ENCODE data around the gene YY1. TPM values are rescaled to one million over a fixed set of nuclear protein-coding genes. Genes with fewer than 3 reads are reported as not detected.
"Not testable (repeated sequence)": the region's sequence is repeated elsewhere in the genome, so short reads cannot be mapped to it uniquely, and the experiment has no call there.

Gene YY1
- total RNA-seq, 6 experiments from 2014 or later = 24.4 to 52.5 (median 36.1) TPM

DNA sequence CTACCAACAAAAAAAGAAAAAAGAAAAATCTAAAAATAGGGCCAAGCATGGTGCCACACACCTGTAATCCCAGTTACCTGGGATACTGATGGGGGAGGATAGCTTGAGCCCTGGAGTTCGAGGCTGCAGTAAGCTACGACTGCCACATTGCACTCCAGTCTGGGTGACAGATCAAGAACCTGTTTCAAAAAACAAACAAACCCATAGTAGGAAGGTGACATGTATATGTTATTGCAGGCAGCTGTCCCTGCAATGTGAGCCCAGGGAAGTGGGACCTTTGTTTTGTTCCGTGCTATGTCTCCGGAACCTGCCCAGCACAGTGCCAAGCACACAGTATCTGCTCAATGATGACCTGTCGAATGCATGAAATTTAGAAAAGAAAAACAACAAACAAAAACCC is 37.2 kb upstream of the YY1 start:
- peaks cover 0 to 18% (median 6%) of the 10 kb centered on the region in 4 donors for H3K4me1 ChIP-seq
- no peak overlapping the region for H3K4me3 ChIP-seq
- intact Hi-C loops (cut with DNase I) = no loop called here
- H3K9me3 ChIP-seq = no peaks in the 10 kb centered on the region
- DNase-seq (no peak), ATAC-seq (no peak)
- no peak overlapping the region for H3K27ac ChIP-seq
- H3K36me3 ChIP-seq = no peaks in the 10 kb centered on the region
- H3K27me3 ChIP-seq = no peaks in the 10 kb centered on the region
- TF ChIP-seq POLR2A (IDR thresholded peaks at IDR 0.05) (no peak), CTCF (IDR thresholded peaks at IDR 0.05) (no peak)
- WGBS (ENCODE audit: insufficient coverage, low coverage, low lambda C conversion rate, missing lambda C conversion rate) = 68% methylated on average over 5 of the region's 5 CpGs

DNA sequence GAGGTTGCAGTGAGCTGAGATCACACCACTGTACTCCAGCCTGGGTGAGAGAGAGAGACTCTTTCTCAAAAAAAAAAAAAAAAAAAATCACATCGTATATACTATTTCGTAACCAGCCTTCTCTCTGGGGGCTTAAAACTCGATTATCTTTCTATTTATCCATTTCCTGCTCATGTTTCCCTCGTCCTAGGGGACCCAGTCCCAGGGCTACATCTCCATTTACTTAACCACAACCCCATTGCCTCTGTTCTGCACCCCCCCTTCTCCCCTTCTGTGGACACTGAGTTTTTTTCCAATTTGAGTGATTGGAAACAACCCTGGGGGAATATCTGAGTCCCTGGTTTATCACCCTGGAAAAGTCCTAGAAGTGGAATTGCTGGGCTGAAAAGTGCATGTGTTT is 36.2 kb upstream of the YY1 start:
- Histone ChIP-seq H3K27ac (no peak overlapping the region), H3K4me1 (peaks cover 0 to 18% (median 6%) of the 10 kb centered on the region in 4 donors), H3K9me3 (no peaks in the 10 kb centered on the region), H3K36me3 (no peaks in the 10 kb centered on the region), H3K4me3 (no peak overlapping the region), H3K27me3 (no peaks in the 10 kb centered on the region)
- DNase-seq (no peak), ATAC-seq (no peak)
- 51% methylated on average over 4 of the region's 4 CpGs for WGBS (ENCODE audit: insufficient coverage, low coverage, low lambda C conversion rate, missing lambda C conversion rate)
- TF ChIP-seq POLR2A (IDR thresholded peaks at IDR 0.05) (no peak), CTCF (IDR thresholded peaks at IDR 0.05) (no peak)
- intact Hi-C loops (cut with DNase I) = no loop called here

DNA sequence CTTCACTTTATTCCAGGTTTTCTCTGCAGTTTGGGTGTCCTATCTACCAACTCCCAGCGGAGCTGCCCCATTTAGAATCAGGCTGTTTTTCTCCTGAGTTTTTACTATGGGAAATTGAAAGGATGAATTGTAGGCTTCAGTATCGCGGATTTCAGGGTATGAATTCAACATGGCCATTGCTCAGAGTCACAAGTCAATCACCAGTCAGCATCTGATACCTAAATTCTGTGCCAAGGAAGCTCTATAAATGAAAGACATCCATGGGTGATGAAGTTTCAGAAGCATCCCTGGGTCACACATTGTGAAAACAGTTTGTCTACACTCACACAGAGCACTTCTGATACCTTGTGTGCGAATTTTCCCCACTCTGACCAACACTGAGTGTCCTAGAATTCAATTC is 35.8 kb upstream of the YY1 start:
- H3K9me3 ChIP-seq = no peaks in the 10 kb centered on the region
- no peak for DNase-seq
- no peaks in the 10 kb centered on the region for H3K27me3 ChIP-seq
- H3K36me3 ChIP-seq = no peaks in the 10 kb centered on the region
- no peak for ATAC-seq
- 100% methylated on average over 2 of the region's 4 CpGs for WGBS (ENCODE audit: insufficient coverage, low coverage, low lambda C conversion rate, missing lambda C conversion rate)
- H3K4me3 ChIP-seq = no peak overlapping the region
- no peak overlapping the region for H3K27ac ChIP-seq
- H3K4me1 ChIP-seq = peaks cover 0 to 18% (median 6%) of the 10 kb centered on the region in 4 donors
- intact Hi-C loops (cut with DNase I) = no loop called here
- TF ChIP-seq CTCF (IDR thresholded peaks at IDR 0.05) = no peak
- TF ChIP-seq POLR2A (IDR thresholded peaks at IDR 0.05) = no peak

DNA sequence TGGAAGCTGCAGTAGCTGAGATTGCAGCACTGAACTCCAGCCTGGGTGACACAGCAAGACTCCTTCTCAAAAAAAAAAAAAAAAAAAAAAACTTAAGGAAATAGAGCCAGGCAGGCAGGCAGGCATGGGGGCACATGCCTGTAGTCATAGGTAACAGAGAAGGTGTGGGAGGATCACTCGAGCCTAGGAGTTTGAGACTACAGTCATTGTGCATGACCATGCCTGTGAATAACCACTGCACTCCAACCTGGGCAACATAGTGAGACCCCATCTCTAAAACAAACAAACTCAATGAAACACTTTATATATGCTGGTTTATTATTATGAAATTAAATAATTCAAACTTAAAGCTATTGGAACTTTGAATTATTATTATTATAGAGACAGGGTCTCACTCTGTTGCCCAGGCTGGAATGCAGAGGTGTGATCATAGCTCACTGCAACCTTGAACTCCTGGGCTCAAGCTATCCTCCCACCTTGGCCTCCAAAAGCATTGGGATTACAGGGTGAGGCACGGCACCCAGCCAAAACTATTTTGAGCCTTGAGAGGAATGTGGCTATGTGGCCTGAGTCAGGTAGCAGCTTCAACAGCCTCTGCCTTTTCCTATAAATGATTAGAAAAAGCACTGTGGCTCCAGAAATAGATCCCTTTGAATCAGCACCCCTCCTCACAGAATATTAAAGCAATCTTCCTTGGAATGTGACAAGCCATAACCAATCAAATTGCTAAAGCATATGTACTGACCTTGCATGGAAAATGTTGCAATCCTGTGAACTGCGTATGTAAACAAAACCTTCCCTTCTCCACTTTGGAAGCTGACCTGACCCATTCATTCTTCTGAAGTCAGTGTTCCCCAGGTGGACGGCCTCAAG is 34.7 kb upstream of the YY1 start:
- peak in 1 of 3 donors; percentile 73 for DNase-seq

DNA sequence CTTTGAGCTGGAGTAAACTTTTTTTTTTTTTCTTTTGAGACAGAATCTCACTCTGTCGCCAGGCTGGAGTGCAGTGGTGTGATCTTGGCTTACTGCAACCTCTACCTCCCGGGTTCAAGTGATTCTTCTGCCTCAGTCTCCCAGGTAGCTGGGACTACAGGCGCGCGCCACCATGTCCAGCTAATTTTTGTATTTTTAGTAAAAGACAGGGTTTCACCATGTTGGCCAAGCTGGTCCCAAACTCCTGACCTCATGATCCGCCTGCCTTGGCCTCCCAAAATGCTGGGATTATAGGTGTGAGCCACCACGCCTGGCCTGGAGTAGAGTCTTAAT is 34.1 kb upstream of the YY1 start:
- DNase-seq; intact Hi-C loops (cut with DNase I); H3K4me3 ChIP-seq; H3K36me3 ChIP-seq; ATAC-seq; H3K9me3 ChIP-seq; H3K27me3 ChIP-seq: not testable (repeated sequence)
- peak overlapping the region in 2 of 3 donors; percentile 53 to 88 for H3K27ac ChIP-seq
- peaks cover 0 to 18% (median 6%) of the 10 kb centered on the region in 4 donors for H3K4me1 ChIP-seq
- WGBS (ENCODE audit: insufficient coverage, low coverage, low lambda C conversion rate, missing lambda C conversion rate) = 73% methylated on average over 7 of the region's 7 CpGs

More for the DNA sequence above, 34.7 kb upstream of the YY1 start:
- TF ChIP-seq CTCF (IDR thresholded peaks at IDR 0.05) (no peak), POLR2A (IDR thresholded peaks at IDR 0.05) (peak; percentile 23)
- WGBS (ENCODE audit: insufficient coverage, low coverage, low lambda C conversion rate, missing lambda C conversion rate) = 18% methylated on average over 4 of the region's 4 CpGs
- intact Hi-C loops (cut with DNase I) = no loop called here
- Histone ChIP-seq H3K4me1 (peaks cover 0 to 18% (median 6%) of the 10 kb centered on the region in 4 donors), H3K27ac (peak overlapping the region in 2 of 3 donors; percentile 53 to 88), H3K4me3 (no peak overlapping the region), H3K9me3 (no peaks in the 10 kb centered on the region), H3K27me3 (no peaks in the 10 kb centered on the region), H3K36me3 (no peaks in the 10 kb centered on the region)
- ATAC-seq = peak; percentile 93 to 96 (median 94)

GRCh38 chr14:100207588-100207987 is 31.4 kb upstream of the YY1 start:
- ATAC-seq; H3K4me3 ChIP-seq; H3K27me3 ChIP-seq; H3K27ac ChIP-seq; H3K9me3 ChIP-seq; intact Hi-C loops (cut with DNase I); DNase-seq; H3K36me3 ChIP-seq: not testable (repeated sequence)
- WGBS (ENCODE audit: insufficient coverage, low coverage, low lambda C conversion rate, missing lambda C conversion rate) = 83% methylated on average over 10 of the region's 10 CpGs
- H3K4me1 ChIP-seq = peaks cover 0 to 18% (median 6%) of the 10 kb centered on the region in 4 donors

DNA sequence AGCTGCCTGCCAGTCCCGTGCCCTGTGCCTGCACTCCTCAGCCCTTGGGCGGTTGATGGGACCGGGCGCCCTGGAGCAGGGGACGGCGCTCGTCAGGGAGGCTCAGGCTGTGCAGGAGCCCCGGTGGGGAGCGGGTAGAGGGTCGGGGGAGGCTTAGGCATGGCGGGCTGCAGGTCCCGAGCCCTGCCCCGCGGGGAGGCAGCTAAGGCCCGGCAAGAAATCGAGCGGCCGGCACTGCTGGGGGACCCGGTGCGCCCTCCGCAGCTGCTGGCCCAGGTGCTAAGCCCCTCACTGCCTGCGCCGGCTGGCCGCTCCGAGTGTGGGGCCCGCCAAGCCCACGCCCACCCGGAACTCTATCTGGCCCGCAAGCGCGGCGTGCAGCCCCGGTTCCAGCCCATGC is 30.8 kb upstream of the YY1 start:
- DNase-seq; H3K36me3 ChIP-seq; H3K27me3 ChIP-seq; H3K4me3 ChIP-seq; ATAC-seq; H3K27ac ChIP-seq; H3K9me3 ChIP-seq; intact Hi-C loops (cut with DNase I): not testable (repeated sequence)
- WGBS (ENCODE audit: insufficient coverage, low coverage, low lambda C conversion rate, missing lambda C conversion rate) = no CpG with 5 or more reads among the region's 33 CpGs
- H3K4me1 ChIP-seq = peaks cover 0 to 19% (median 6%) of the 10 kb centered on the region in 4 donors

Data from right lobe of liver (tissue), 6 donors.